Neural cell (in vitro differentiated cells): Measurements from ENCODE around the gene APP. TPM values are rescaled to one million over a fixed set of nuclear protein-coding genes. Genes with fewer than 3 reads are reported as not detected.

Experiments
- H2AFZ ChIP-seq: fragments of 200-600, 300-800 bp; sonication (generic), shearing (Covaris generic); 2 replicates; pipeline ENCODE4 v1.6.0; 2014; ENCODE audit warnings: low read depth, mild to moderate bottlenecking, antibody characterized with exemption, low read length, moderate library complexity
- H3F3A ChIP-seq: fragments of 200-600 bp; shearing (Covaris generic); 2 replicates; pipeline ENCODE4 v1.6.1; 2016; ENCODE audit warnings: mild to moderate bottlenecking, moderate library complexity, mixed read lengths, antibody characterized with exemption, low read length; ENCODE audit not compliant: insufficient read depth, poor library complexity, severe bottlenecking
- H3K27ac ChIP-seq: fragments of 200-600, 300-800 bp; sonication (generic), shearing (Covaris generic); 2 replicates; pipeline ENCODE4 v1.5.1; 2014; ENCODE audit warnings: mild to moderate bottlenecking, low read length, moderate library complexity
- H3K27me3 ChIP-seq: fragments of 300-800, 200-600 bp; sonication (generic), shearing (Covaris generic); 2 replicates; pipeline ENCODE4 v1.6.0; 2014; ENCODE audit warnings: mild to moderate bottlenecking, low read depth, low read length, moderate library complexity; ENCODE audit not compliant: insufficient read depth
- H3K36me3 ChIP-seq: fragments of 300-800, 200-600 bp; sonication (generic), shearing (Covaris generic); 2 replicates; pipeline ENCODE4 v1.5.1; 2014; ENCODE audit warnings: mild to moderate bottlenecking, antibody characterized with exemption, low read length, moderate library complexity; ENCODE audit not compliant: insufficient read depth
- H3K4me2 ChIP-seq: fragments of 300-800, 200-600 bp; sonication (generic), shearing (Covaris generic); 2 replicates; pipeline ENCODE4 v1.6.0; 2014; ENCODE audit warnings: mild to moderate bottlenecking, low read length
- H3K4me3 ChIP-seq: fragments of 300-800, 200-600 bp; sonication (generic), shearing (Covaris generic); 2 replicates; pipeline ENCODE4 v1.5.1; 2014; ENCODE audit warnings: mild to moderate bottlenecking, low read length, moderate library complexity
- H3K79me2 ChIP-seq: fragments of 200-600 bp; shearing (Covaris generic); replicated peaks from 2 replicates; pipeline ENCODE4 v1.6.0; 2014; ENCODE audit warnings: mild to moderate bottlenecking, low read length, moderate library complexity; ENCODE audit not compliant: insufficient read depth
- H3K9ac ChIP-seq: fragments of 300-800, 200-600 bp; sonication (generic), shearing (Covaris generic); 2 replicates; pipeline ENCODE4 v1.6.1; 2016; ENCODE audit warnings: mild to moderate bottlenecking, low read length, mixed read lengths
- H3K9me2 ChIP-seq: fragments of 200-600 bp; shearing (Covaris generic); 2 replicates; pipeline ENCODE4 v1.6.1; 2016; ENCODE audit warnings: mild to moderate bottlenecking, low read length, mixed read lengths; ENCODE audit not compliant: insufficient read depth
- H3K9me3 ChIP-seq: fragments of 200-600, 300-800 bp; sonication (generic), shearing (Covaris generic); 2 replicates; pipeline ENCODE4 v1.6.1; 2016; ENCODE audit warnings: mild to moderate bottlenecking, mixed run types, low read length, moderate library complexity, mixed read lengths
- H4K20me1 ChIP-seq: fragments of 200-600 bp; shearing (Covaris generic); 2 replicates; pipeline ENCODE4 v1.6.1; 2016; ENCODE audit warnings: mild to moderate bottlenecking, mixed run types; ENCODE audit not compliant: insufficient read depth
- EP300 ChIP-seq: fragments of 450-650 bp; conservative IDR thresholded peaks from 2 replicates; pipeline ENCODE4 v1.6.1; 2014; ENCODE audit warnings: antibody characterized with exemption, mild to moderate bottlenecking, moderate library complexity; ENCODE audit not compliant: poor library complexity, severe bottlenecking
- EZH2 ChIP-seq: fragments of 200-600, 300-800 bp; shearing (Covaris generic), sonication (generic); IDR thresholded peaks from 2 replicates; pipeline ENCODE4 v1.6.1; 2014; ENCODE audit warnings: antibody characterized with exemption, low read length, borderline replicate concordance, mild to moderate bottlenecking; ENCODE audit not compliant: insufficient read depth, poor library complexity, severe bottlenecking
- MXI1 ChIP-seq: fragments of 450-650 bp; conservative IDR thresholded peaks from 2 replicates; pipeline ENCODE4 v1.6.1; 2014; ENCODE audit warnings: antibody characterized with exemption, mild to moderate bottlenecking; ENCODE audit not compliant: poor library complexity, severe bottlenecking
- POLR2AphosphoS5 ChIP-seq: IDR thresholded peaks from 2 replicates; pipeline ENCODE4 v1.6.1; 2012
- RAD21 ChIP-seq: fragments of 450-650 bp; conservative IDR thresholded peaks from 2 replicates; pipeline ENCODE4 v1.6.1; 2014; ENCODE audit warnings: antibody characterized with exemption, mild to moderate bottlenecking, moderate library complexity
- SMC3 ChIP-seq: fragments of 450-650 bp; conservative IDR thresholded peaks from 2 replicates; pipeline ENCODE4 v1.6.1; 2014; ENCODE audit warnings: antibody characterized with exemption, mild to moderate bottlenecking, moderate library complexity; ENCODE audit not compliant: poor library complexity
- TAF1 ChIP-seq: IDR thresholded peaks from 2 replicates; pipeline ENCODE4 v1.6.1; 2012; ENCODE audit warnings: low read depth
- polyA plus RNA-seq: library from polyadenylated mRNA; depleted of rRNA; stranded (reverse); fragments of >200 nt; gene quantifications from 2 replicates; pipeline ENCODE4 v1.2.3, GENCODE V29; 2014
- TF ChIP-seq, protein P1 (sequence below): IDR thresholded peaks from 2 replicates; pipeline ENCODE4 v1.6.1; 2012; ENCODE audit warnings: borderline replicate concordance
- TF ChIP-seq, protein P2 (sequence below): fragments of 450-650 bp; IDR thresholded peaks from 2 replicates; pipeline ENCODE4 v1.5.1; 2014; ENCODE audit warnings: antibody characterized with exemption, mild to moderate bottlenecking, moderate library complexity; ENCODE audit not compliant: poor library complexity, severe bottlenecking

Gene APP
- polyA plus RNA-seq, 1 donor from 2014 or later: 470 TPM

DNA sequence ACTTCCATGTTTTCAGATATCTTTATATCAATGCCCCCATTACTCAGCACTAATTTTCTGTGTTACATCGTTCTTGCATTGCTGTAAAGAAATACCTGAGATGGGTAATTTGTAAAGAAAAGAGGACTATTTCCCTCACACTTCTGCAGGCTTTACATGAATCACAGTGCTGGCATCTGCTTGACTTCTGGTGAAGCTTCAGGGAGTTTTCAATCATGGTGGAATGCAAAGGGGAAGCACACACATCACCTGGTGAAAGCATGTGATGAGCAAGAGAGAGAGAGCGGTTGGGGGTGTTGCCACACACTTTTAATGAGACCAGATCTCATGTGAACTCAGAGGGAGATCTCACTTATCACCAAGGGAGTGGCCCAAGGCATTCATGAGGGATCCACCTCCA is 14.9 kb upstream of the APP start:
- H3K9ac ChIP-seq: no peak overlapping the region
- no peak overlapping the region for H3K4me2 ChIP-seq
- no peaks in the 10 kb centered on the region for H3F3A ChIP-seq
- H3K79me2 ChIP-seq: no peaks in the 10 kb centered on the region
- no peak overlapping the region for H2AFZ ChIP-seq
- no peak for TF ChIP-seq EZH2
- TF ChIP-seq RAD21: no peak
- no peak for TF ChIP-seq EP300
- no peak for TF ChIP-seq SMC3
- TF ChIP-seq POLR2AphosphoS5: no peak
- TF ChIP-seq, protein P1, sequence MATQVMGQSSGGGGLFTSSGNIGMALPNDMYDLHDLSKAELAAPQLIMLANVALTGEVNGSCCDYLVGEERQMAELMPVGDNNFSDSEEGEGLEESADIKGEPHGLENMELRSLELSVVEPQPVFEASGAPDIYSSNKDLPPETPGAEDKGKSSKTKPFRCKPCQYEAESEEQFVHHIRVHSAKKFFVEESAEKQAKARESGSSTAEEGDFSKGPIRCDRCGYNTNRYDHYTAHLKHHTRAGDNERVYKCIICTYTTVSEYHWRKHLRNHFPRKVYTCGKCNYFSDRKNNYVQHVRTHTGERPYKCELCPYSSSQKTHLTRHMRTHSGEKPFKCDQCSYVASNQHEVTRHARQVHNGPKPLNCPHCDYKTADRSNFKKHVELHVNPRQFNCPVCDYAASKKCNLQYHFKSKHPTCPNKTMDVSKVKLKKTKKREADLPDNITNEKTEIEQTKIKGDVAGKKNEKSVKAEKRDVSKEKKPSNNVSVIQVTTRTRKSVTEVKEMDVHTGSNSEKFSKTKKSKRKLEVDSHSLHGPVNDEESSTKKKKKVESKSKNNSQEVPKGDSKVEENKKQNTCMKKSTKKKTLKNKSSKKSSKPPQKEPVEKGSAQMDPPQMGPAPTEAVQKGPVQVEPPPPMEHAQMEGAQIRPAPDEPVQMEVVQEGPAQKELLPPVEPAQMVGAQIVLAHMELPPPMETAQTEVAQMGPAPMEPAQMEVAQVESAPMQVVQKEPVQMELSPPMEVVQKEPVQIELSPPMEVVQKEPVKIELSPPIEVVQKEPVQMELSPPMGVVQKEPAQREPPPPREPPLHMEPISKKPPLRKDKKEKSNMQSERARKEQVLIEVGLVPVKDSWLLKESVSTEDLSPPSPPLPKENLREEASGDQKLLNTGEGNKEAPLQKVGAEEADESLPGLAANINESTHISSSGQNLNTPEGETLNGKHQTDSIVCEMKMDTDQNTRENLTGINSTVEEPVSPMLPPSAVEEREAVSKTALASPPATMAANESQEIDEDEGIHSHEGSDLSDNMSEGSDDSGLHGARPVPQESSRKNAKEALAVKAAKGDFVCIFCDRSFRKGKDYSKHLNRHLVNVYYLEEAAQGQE: no peak
- no peak for TF ChIP-seq MXI1
- TF ChIP-seq, protein P2, sequence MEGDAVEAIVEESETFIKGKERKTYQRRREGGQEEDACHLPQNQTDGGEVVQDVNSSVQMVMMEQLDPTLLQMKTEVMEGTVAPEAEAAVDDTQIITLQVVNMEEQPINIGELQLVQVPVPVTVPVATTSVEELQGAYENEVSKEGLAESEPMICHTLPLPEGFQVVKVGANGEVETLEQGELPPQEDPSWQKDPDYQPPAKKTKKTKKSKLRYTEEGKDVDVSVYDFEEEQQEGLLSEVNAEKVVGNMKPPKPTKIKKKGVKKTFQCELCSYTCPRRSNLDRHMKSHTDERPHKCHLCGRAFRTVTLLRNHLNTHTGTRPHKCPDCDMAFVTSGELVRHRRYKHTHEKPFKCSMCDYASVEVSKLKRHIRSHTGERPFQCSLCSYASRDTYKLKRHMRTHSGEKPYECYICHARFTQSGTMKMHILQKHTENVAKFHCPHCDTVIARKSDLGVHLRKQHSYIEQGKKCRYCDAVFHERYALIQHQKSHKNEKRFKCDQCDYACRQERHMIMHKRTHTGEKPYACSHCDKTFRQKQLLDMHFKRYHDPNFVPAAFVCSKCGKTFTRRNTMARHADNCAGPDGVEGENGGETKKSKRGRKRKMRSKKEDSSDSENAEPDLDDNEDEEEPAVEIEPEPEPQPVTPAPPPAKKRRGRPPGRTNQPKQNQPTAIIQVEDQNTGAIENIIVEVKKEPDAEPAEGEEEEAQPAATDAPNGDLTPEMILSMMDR: no peak
- TF ChIP-seq TAF1: no peak
- no peak overlapping the region for H3K4me3 ChIP-seq
- H3K36me3 ChIP-seq: no peaks in the 10 kb centered on the region
- no peaks in the 10 kb centered on the region for H3K9me2 ChIP-seq
- no peak overlapping the region for H3K27ac ChIP-seq
- H3K27me3 ChIP-seq: no peaks in the 10 kb centered on the region
- no peaks in the 10 kb centered on the region for H3K9me3 ChIP-seq
- no peaks in the 10 kb centered on the region for H4K20me1 ChIP-seq

DNA sequence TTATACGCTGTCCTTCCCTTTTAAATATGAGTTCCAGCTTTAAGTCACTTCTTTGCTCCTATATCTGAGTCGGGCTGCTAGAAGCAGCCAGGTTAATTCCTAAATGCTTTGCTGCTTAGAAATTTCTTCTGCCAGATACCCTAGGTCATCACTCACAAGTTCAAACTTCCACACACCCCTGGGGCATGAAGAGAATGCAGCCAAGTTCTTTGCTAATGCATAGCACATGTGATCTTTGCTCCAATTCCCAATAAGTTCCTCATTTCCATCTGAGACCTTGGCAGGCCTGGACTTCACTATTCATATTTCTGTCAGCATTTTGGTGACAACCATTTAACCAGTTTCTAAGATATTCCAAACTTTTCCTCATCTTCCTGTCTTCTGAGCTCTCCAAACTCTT is 14.5 kb upstream of the APP start:
- Histone ChIP-seq H3K27ac (no peak overlapping the region), H3K36me3 (no peaks in the 10 kb centered on the region), H3K27me3 (no peaks in the 10 kb centered on the region), H3F3A (no peaks in the 10 kb centered on the region), H3K4me3 (no peak overlapping the region), H3K79me2 (no peaks in the 10 kb centered on the region), H2AFZ (no peak overlapping the region), H4K20me1 (no peaks in the 10 kb centered on the region), H3K9me2 (no peaks in the 10 kb centered on the region), H3K9ac (no peak overlapping the region), H3K4me2 (no peak overlapping the region), H3K9me3 (no peaks in the 10 kb centered on the region)
- TF ChIP-seq MXI1 (no peak), POLR2AphosphoS5 (no peak), RAD21 (no peak), EZH2 (no peak), TAF1 (no peak), SMC3 (no peak), EP300 (no peak)
- TF ChIP-seq, protein P1: no peak
- TF ChIP-seq, protein P2: no peak
